A549 (cell line): ENCODE results near the gene NSD2. TPM values are rescaled to one million over a fixed set of nuclear protein-coding genes. Genes with fewer than 3 reads are reported as not detected.

Experiments
- ATAC-seq, 2 experiments: fragments of 200-7000 bp in 1 of 2; fragments of >200 bp in 1 of 2; cut with Nextera tagmentation in 1 of 2; cut with Tn5 transposase in 1 of 2; 3 replicates each; pipeline versions ENCODE4 v1.8.0 to v1.9.1; 2018 to 2020; ENCODE audit warnings: mild to moderate bottlenecking in 1 of 2, moderate library complexity in 1 of 2
- CTCF ChIA-PET: fragments of 300-600 bp; sonication (Branson Sonifier 250); formaldehyde crosslinking; extraction: SDS; loops from one replicate; lab custom pipeline; 2021; ENCODE audit warnings: antibody characterized with exemption, inconsistent platforms; lab: Yijun Ruan, JAX
- POLR2A ChIA-PET: fragments of 350-600 bp; formaldehyde crosslinking; extraction: SDS; loops from one replicate; lab custom pipeline; 2021; ENCODE audit warnings: antibody characterized with exemption, inconsistent platforms; lab: Yijun Ruan, JAX
- DNase-seq, 2 experiments: peaks; one replicate each; pipeline versions ENCODE4 v3.0.0 to v3.0.0-alpha.2; 2011 to 2016; ENCODE audit warnings: low read depth in 1 of 2, low spot score in 1 of 2
- FAIRE-seq: peaks from 2 replicates; lab custom pipeline; 2011; peaks lifted over from hg19 to GRCh38; lab: Jason Lieb, UNC
- H3K27ac ChIP-seq, 2 experiments: fragments of >200 bp; sonication (Bioruptor Twin); formaldehyde crosslinking; 3 replicates each; pipeline ENCODE4 v1.5.1; 2016 to 2017
- H3K4me1 ChIP-seq: fragments of >200 bp; sonication (Bioruptor Twin); formaldehyde crosslinking; 3 replicates; pipeline ENCODE4 v1.6.1; 2016
- H3K4me2 ChIP-seq: fragments of >200 bp; sonication (Bioruptor Twin); formaldehyde crosslinking; 3 replicates; pipeline ENCODE4 v1.6.1; 2016
- H3K4me3 ChIP-seq: fragments of >200 bp; sonication (Bioruptor Twin); formaldehyde crosslinking; 3 replicates; pipeline ENCODE4 v1.5.1; 2016
- H3K9me3 ChIP-seq: fragments of >200 bp; sonication (Bioruptor Twin); formaldehyde crosslinking; 3 replicates; pipeline ENCODE4 v1.6.1; 2016
- ATOH8 ChIP-seq: fragments of 250-450 bp; sonication (Bioruptor Pico); IDR thresholded peaks from 2 replicates; pipeline ENCODE4 v1.5.0; 2020; ENCODE audit warnings: low read depth, mild to moderate bottlenecking, moderate library complexity
- CBX2 ChIP-seq: fragments of 200-600 bp; sonication (generic); IDR thresholded peaks from 2 replicates; pipeline ENCODE4 v1.6.1; 2016; ENCODE audit warnings: low read depth, mild to moderate bottlenecking, borderline replicate concordance
- CBX8 ChIP-seq: fragments of 200-600 bp; sonication (generic); IDR thresholded peaks from 2 replicates; pipeline ENCODE4 v1.6.1; 2016
- E2F6 ChIP-seq: IDR thresholded peaks from 2 replicates; pipeline ENCODE4 v1.6.1; 2012; ENCODE audit warnings: low read depth, borderline replicate concordance
- EP300 ChIP-seq, 2 experiments: fragments of >200 bp; sonication (Bioruptor Twin); formaldehyde crosslinking; IDR thresholded peaks; 2 replicates in 1 of 2; 3 replicates in 1 of 2; pipeline ENCODE4 v1.6.1; 2016 to 2017
- ESRRA ChIP-seq: fragments of 150-350 bp; IDR thresholded peaks from 2 replicates; pipeline ENCODE4 v1.6.1; 2014; ENCODE audit warnings: mild to moderate bottlenecking, low read length, borderline replicate concordance
- FOSL2 ChIP-seq, 2 experiments: fragments of 450-650 bp in 1 of 2; fragments of >200 bp in 1 of 2; sonication (Bioruptor Twin) in 1 of 2; formaldehyde crosslinking; IDR thresholded peaks; 2 replicates each; pipeline versions ENCODE4 v1.5.0 to v1.6.1; 2016 to 2020; ENCODE audit warnings: mild to moderate bottlenecking in 1 of 2, moderate library complexity in 1 of 2
- FOXS1 ChIP-seq: fragments of 250-450 bp; sonication (Bioruptor Pico); IDR thresholded peaks from 2 replicates; pipeline ENCODE4 v1.5.0; 2020; ENCODE audit warnings: mild to moderate bottlenecking, moderate library complexity
- GATA3 ChIP-seq: IDR thresholded peaks from 2 replicates; pipeline ENCODE4 v1.6.1; 2012; ENCODE audit warnings: borderline replicate concordance
- HDAC2 ChIP-seq: fragments of 200-600 bp; sonication (generic); IDR thresholded peaks from 2 replicates; pipeline ENCODE4 v1.6.1; 2016
- HOXA7 ChIP-seq: fragments of 250-450 bp; sonication (Bioruptor Pico); IDR thresholded peaks from 2 replicates; pipeline ENCODE4 v1.5.0; 2020; ENCODE audit warnings: mild to moderate bottlenecking, moderate library complexity
- HOXB5 ChIP-seq: fragments of 250-450 bp; sonication (Bioruptor Pico); IDR thresholded peaks from 2 replicates; pipeline ENCODE4 v1.5.0; 2020; ENCODE audit warnings: mild to moderate bottlenecking, moderate library complexity
- JUN ChIP-seq, 2 experiments: fragments of >200 bp; sonication (Bioruptor Twin); formaldehyde crosslinking; IDR thresholded peaks; 2 replicates in 1 of 2; 3 replicates in 1 of 2; pipeline ENCODE4 v1.6.1; 2016 to 2017
- KDM5A ChIP-seq: fragments of 200-600 bp; sonication (generic); IDR thresholded peaks from 2 replicates; pipeline ENCODE4 v1.6.1; 2016; ENCODE audit warnings: antibody characterized with exemption, mild to moderate bottlenecking
- MAFK ChIP-seq: fragments of 450-650 bp; IDR thresholded peaks from 2 replicates; pipeline ENCODE4 v1.6.1; 2014; ENCODE audit not compliant: partially characterized antibody
- MYC ChIP-seq: IDR thresholded peaks from 2 replicates; pipeline ENCODE4 v1.6.1; 2012; ENCODE audit warnings: mild to moderate bottlenecking, inconsistent platforms, low read length, improper control_type of control experiment, borderline replicate concordance
- NFE2L2 ChIP-seq: fragments of 150-350 bp; conservative IDR thresholded peaks from 2 replicates; pipeline ENCODE4 v1.6.1; 2014; ENCODE audit warnings: low read length
- NPAS2 ChIP-seq: fragments of 250-450 bp; sonication (Bioruptor Pico); IDR thresholded peaks from 2 replicates; pipeline ENCODE4 v1.8.0; 2022; ENCODE audit warnings: mild to moderate bottlenecking, moderate library complexity, borderline replicate concordance
- POLR2AphosphoS2 ChIP-seq: conservative IDR thresholded peaks from 2 replicates; pipeline ENCODE4 v1.6.1; 2012; ENCODE audit warnings: low read length, improper control_type of control experiment, inconsistent platforms
- RAD21 ChIP-seq, 2 experiments: fragments of >200 bp in 1 of 2; sonication (Bioruptor Twin) in 1 of 2; formaldehyde crosslinking in 1 of 2; IDR thresholded peaks in 1 of 2; conservative IDR thresholded peaks in 1 of 2; 2 replicates in 1 of 2; 3 replicates in 1 of 2; pipeline ENCODE4 v1.6.1; 2012 to 2018; ENCODE audit warnings: inconsistent platforms in 1 of 2
- REST ChIP-seq: fragments of 200-600 bp; sonication (generic); IDR thresholded peaks from 2 replicates; pipeline ENCODE4 v1.6.1; 2016; ENCODE audit warnings: antibody characterized with exemption, mild to moderate bottlenecking, moderate library complexity
- RNF2 ChIP-seq: fragments of 200-600 bp; sonication (generic); IDR thresholded peaks from 2 replicates; pipeline ENCODE4 v1.6.1; 2016; ENCODE audit warnings: low read depth, mild to moderate bottlenecking, antibody characterized with exemption, moderate library complexity, borderline replicate concordance
- SMC3 ChIP-seq: fragments of >200 bp; sonication (Bioruptor Twin); formaldehyde crosslinking; IDR thresholded peaks from 3 replicates; pipeline ENCODE4 v1.6.1; 2018; ENCODE audit warnings: inconsistent platforms
- TP53 ChIP-seq: fragments of 250-450 bp; sonication (Bioruptor Pico); IDR thresholded peaks from 2 replicates; pipeline ENCODE4 v1.5.0; 2021; ENCODE audit warnings: mild to moderate bottlenecking, moderate library complexity
- ZC3H11A ChIP-seq: fragments of 450-650 bp; IDR thresholded peaks from 2 replicates; pipeline ENCODE4 v1.6.1; 2014; ENCODE audit warnings: antibody characterized with exemption, mild to moderate bottlenecking
- ZFP36 ChIP-seq: fragments of 450-650 bp; IDR thresholded peaks from 2 replicates; pipeline ENCODE4 v1.6.1; 2014; ENCODE audit warnings: borderline replicate concordance; ENCODE audit not compliant: partially characterized antibody
- ZNF302 ChIP-seq: fragments of 250-450 bp; sonication (Bioruptor Pico); IDR thresholded peaks from 2 replicates; pipeline ENCODE4 v1.9.0; 2021; ENCODE audit warnings: inconsistent platforms, mild to moderate bottlenecking, moderate library complexity
- WGBS: methylation state at CpG from one replicate; pipeline ENCODE4 v1.1.6; 2017; ENCODE audit errors: missing lambda C conversion rate; 5-methylcytosine and 5-hydroxymethylcytosine counted together
- polyA plus RNA-seq, 4 experiments: library from polyadenylated mRNA; depleted of rRNA in 3 of 4; stranded (reverse); fragments of >200 nt; fragmentation: RNase III in 1 of 4; extraction: RNeasy Plus Mini Kit Qiagen cat#74134 plus additional on column Dnase treatment in 1 of 4; gene quantifications; 2 replicates in 3 of 4; 3 replicates in 1 of 4; pipeline ENCODE4 v1.2.3, GENCODE V29; 2011 to 2017

Gene NSD2
- polyA plus RNA-seq, 2 of the 4 experiments (the other 2 are of a cell fraction) = 43.8 to 49.3 TPM

GRCh38 chr4:1846580-1846979 lies 24.6 kb upstream of the NSD2 start:
- ChIA-PET POLR2A (interaction anchor here (0.9 kb wide), 1 partner anchor 10 kb away, joined by 3 read pairs; the partner anchor contains the start of gene LETM1), CTCF (interaction anchor here (1.0 to 1.7 kb wide), 2 partner anchors 10 to 36 kb away, joined by 3 to 5 read pairs; no protein-coding TSS in a partner anchor)
- no peak for FAIRE-seq
- 96% methylated on average over 2 of the region's 2 CpGs for WGBS
- Histone ChIP-seq H3K4me1 (peaks cover 7% of the 10 kb centered on the region), H3K4me3 (no peak overlapping the region), H3K4me2 (no peak overlapping the region), H3K27ac (no peak overlapping the region), H3K9me3 (no peaks in the 10 kb centered on the region)
- DNase-seq = no peak
- ATAC-seq = no peak
- TF ChIP-seq GATA3 (no peak), MAFK (no peak), CBX8 (no peak), FOXS1 (CRISPR knock-in tag) (no peak), RAD21 (conservative IDR thresholded peaks at IDR 0.05 in 1 of 2, IDR thresholded peaks at IDR 0.05 in 1 of 2) (no peak), KDM5A (no peak), ZFP36 (no peak), ZNF302 (CRISPR knock-in tag) (no peak), EP300 (IDR thresholded peaks at IDR 0.05) (no peak), NFE2L2 (no peak), ZC3H11A (no peak), ATOH8 (CRISPR knock-in tag) (no peak)

- no peak for DNase-seq
- H3K4me2 ChIP-seq = no peak overlapping the region
- ChIA-PET CTCF (interaction anchor here (1.2 kb wide), 1 partner anchor 48 kb away, joined by 3 read pairs; no protein-coding TSS in a partner anchor), POLR2A (no interaction called here)
- H3K4me3 ChIP-seq = no peak overlapping the region
- no peaks in the 10 kb centered on the region for H3K9me3 ChIP-seq
- peaks cover 31% of the 10 kb centered on the region for H3K4me1 ChIP-seq
- TF ChIP-seq HOXA7 (CRISPR knock-in tag) (no peak), FOSL2 (IDR thresholded peaks at IDR 0.05) (no peak), FOSL2 (CRISPR knock-in tag; IDR thresholded peaks at IDR 0.05) (no peak), SMC3 (no peak)
- no peak overlapping the region for H3K27ac ChIP-seq
- 86% methylated on average over 1 of the region's 10 CpGs for WGBS
- no peak; a peak in 1 of 6 replicates for ATAC-seq
- no peak for FAIRE-seq
Measured at GRCh38 chr4:1850276-1850675, 20.9 kb upstream of the NSD2 start.

GRCh38 chr4:1851160-1851559 lies 20.0 kb upstream of the NSD2 start:
- H3K4me1 ChIP-seq = peaks cover 31% of the 10 kb centered on the region
- no peak for ATAC-seq
- no peak for DNase-seq
- ChIA-PET POLR2A (no interaction called here), CTCF (interaction anchor here (1.0 to 1.2 kb wide), 2 partner anchors 48 to 49 kb away, joined by 3 to 5 read pairs; no protein-coding TSS in a partner anchor)
- no peak overlapping the region for H3K27ac ChIP-seq
- FAIRE-seq = no peak
- WGBS = 78% methylated on average over 11 of the region's 11 CpGs
- no peak for TF ChIP-seq REST
- no peak for TF ChIP-seq POLR2AphosphoS2
- TF ChIP-seq MYC = no peak
- no peak for TF ChIP-seq CBX8
- no peak for TF ChIP-seq NPAS2 (CRISPR knock-in tag)
- TF ChIP-seq E2F6 = no peak
- no peak for TF ChIP-seq RNF2
- TF ChIP-seq TP53 (CRISPR knock-in tag) = no peak
- TF ChIP-seq HDAC2 = no peak
- no peak for TF ChIP-seq RAD21 (conservative IDR thresholded peaks at IDR 0.05 in 1 of 2, IDR thresholded peaks at IDR 0.05 in 1 of 2)
- TF ChIP-seq HOXB5 (CRISPR knock-in tag) = no peak
- no peak for TF ChIP-seq GATA3
- no peak for TF ChIP-seq ZFP36
- TF ChIP-seq JUN (IDR thresholded peaks at IDR 0.05) = no peak
- no peak for TF ChIP-seq MAFK
- no peak for TF ChIP-seq HOXA7 (CRISPR knock-in tag)
- no peak for TF ChIP-seq ESRRA
- TF ChIP-seq CBX2 = no peak
- H3K4me3 ChIP-seq = no peak overlapping the region
- no peaks in the 10 kb centered on the region for H3K9me3 ChIP-seq
- H3K4me2 ChIP-seq = no peak overlapping the region
